OCI-LY7 (cell line): ENCODE data around the gene MBLAC1.

ENCODE experiments used
- CTCF ChIP-seq: fragments of 200-600 bp; sonication (generic); conservative IDR thresholded peaks from 2 replicates; pipeline ENCODE4 v1.5.1; 2014; ENCODE audit warnings: mild to moderate bottlenecking, antibody characterized with exemption, low read length, moderate library complexity, mixed read lengths
- EZH2phosphoT487 ChIP-seq: fragments of 200-600 bp; sonication (generic); IDR thresholded peaks from 2 replicates; pipeline ENCODE4 v1.6.1; 2018; ENCODE audit warnings: low read depth, borderline replicate concordance, mild to moderate bottlenecking, mixed run types, antibody characterized with exemption, low read length, moderate library complexity, mixed read lengths

DNA sequence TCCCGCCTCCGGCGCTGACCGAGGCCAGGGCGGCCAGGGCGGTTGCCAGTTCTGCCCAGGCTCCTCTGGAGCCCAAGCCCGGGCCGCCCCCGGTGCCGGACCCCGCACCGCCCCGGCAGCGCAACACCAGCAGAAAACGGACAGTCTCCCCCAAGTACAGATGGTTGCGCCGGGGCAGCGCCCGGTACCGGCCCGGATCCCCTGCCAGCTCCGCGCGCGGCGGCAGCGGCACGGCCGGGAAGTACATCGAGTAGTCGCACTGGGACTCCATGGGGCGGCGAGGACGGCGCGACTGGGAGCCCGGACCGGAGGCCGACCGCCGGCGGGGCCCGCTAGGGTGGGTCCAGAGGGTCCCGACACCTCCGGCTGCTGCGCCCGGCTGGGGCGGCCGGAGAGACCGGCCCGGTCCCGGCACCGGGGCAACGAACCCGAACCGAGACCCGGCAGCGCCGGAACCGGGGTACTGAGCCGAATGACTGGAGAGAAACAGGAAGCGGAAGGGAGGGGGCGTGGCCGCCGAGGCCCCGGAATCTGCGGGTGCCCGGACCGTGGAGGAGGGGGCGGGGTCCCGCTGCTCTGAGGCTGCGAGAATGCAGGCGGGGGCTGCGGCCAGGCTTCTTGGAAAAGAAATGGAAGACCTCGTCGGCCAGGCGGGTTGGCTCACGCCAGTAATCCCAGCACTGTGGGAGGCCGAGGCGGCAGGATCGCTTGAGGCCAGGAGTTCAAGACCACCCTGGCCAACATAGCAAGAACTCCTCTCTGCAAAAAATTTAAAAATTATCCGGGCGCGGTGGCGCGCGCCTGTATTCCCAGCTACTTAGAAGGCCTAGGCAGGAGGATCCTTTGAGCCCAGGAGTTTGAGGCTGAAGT lies 31.7 kb downstream of the MBLAC1 start, which contains the start of gene TRAPPC14:
- TF ChIP-seq CTCF = no peak
- no peak for TF ChIP-seq EZH2phosphoT487
